Measurements from ENCODE around the gene SNAI3. TPM values are rescaled to one million over a fixed set of nuclear protein-coding genes. Genes with fewer than 3 reads are reported as not detected.

Gene SNAI3
- total RNA-seq, 1 donor from 2014 or later, result 7.0 TPM

- no peak for DNase-seq
- Histone ChIP-seq H3K4me3 (no peak overlapping the region), H3K27ac (no peak overlapping the region), H3K9me3 (no peaks in the 10 kb centered on the region), H3K27me3 (peaks cover 25% of the 10 kb centered on the region), H3K4me1 (peaks cover 15% of the 10 kb centered on the region), H3K36me3 (peaks cover 8% of the 10 kb centered on the region)
- no peak for ATAC-seq
- no peak for TF ChIP-seq CTCF (IDR thresholded peaks at IDR 0.05)
- intact Hi-C loops (cut with DNase I), result no loop called here
Observed at GRCh38 chr16:88636488-88637265, 49.6 kb downstream of the SNAI3 start.

- no peak for TF ChIP-seq CTCF (IDR thresholded peaks at IDR 0.05)
- peaks cover 25% of the 10 kb centered on the region for H3K27me3 ChIP-seq
- no peak for ATAC-seq
- H3K4me1 ChIP-seq, result peaks cover 15% of the 10 kb centered on the region
- DNase-seq, result no peak
- H3K36me3 ChIP-seq, result peaks cover 17% of the 10 kb centered on the region
- H3K4me3 ChIP-seq, result no peak overlapping the region
- intact Hi-C loops (cut with DNase I), result no loop called here
- no peak overlapping the region for H3K27ac ChIP-seq
- no peaks in the 10 kb centered on the region for H3K9me3 ChIP-seq
Observed at GRCh38 chr16:88635671-88636319, 50.5 kb downstream of the SNAI3 start.

- ATAC-seq (no peak), DNase-seq (no peak)
- no peak for TF ChIP-seq CTCF (IDR thresholded peaks at IDR 0.05)
- Histone ChIP-seq H3K4me1 (peaks cover 15% of the 10 kb centered on the region), H3K4me3 (peak overlapping the region; percentile 55), H3K36me3 (peaks cover 24% of the 10 kb centered on the region), H3K9me3 (no peaks in the 10 kb centered on the region), H3K27me3 (peaks cover 24% of the 10 kb centered on the region), H3K27ac (peak overlapping the region; percentile 70)
- intact Hi-C loops (cut with DNase I), result no loop called here
Observed at GRCh38 chr16:88634994-88635670, 51.2 kb downstream of the SNAI3 start.

GRCh38 chr16:88634141-88634993 is 51.9 kb downstream of the SNAI3 start:
- peaks cover 31% of the 10 kb centered on the region for H3K36me3 ChIP-seq
- H3K27ac ChIP-seq, result peak overlapping the region; percentile 70
- no peak for TF ChIP-seq CTCF (IDR thresholded peaks at IDR 0.05)
- peaks cover 15% of the 10 kb centered on the region for H3K4me1 ChIP-seq
- H3K27me3 ChIP-seq, result peaks cover 17% of the 10 kb centered on the region
- no peaks in the 10 kb centered on the region for H3K9me3 ChIP-seq
- ATAC-seq (peak; percentile 74), DNase-seq (peak; percentile 89)
- peak overlapping the region; percentile 55 for H3K4me3 ChIP-seq
- intact Hi-C loops (cut with DNase I), result no loop called here

GRCh38 chr16:88633684-88634140 is 52.6 kb downstream of the SNAI3 start:
- Histone ChIP-seq H3K4me3 (peak overlapping the region; percentile 55), H3K36me3 (peaks cover 34% of the 10 kb centered on the region), H3K4me1 (peaks cover 15% of the 10 kb centered on the region), H3K9me3 (no peaks in the 10 kb centered on the region), H3K27ac (no peak overlapping the region), H3K27me3 (peaks cover 11% of the 10 kb centered on the region)
- intact Hi-C loops (cut with DNase I), result no loop called here
- TF ChIP-seq CTCF (IDR thresholded peaks at IDR 0.05), result peak; percentile 35
- peak; percentile 80 for DNase-seq
- ATAC-seq, result peak; percentile 53

All from upper lobe of right lung (tissue), 1 donor.